ENCODE results near the gene ETV6. TPM values are rescaled to one million over a fixed set of nuclear protein-coding genes. Genes with fewer than 3 reads are reported as not detected.

Gene ETV6
- total RNA-seq, 1 experiment from 2014 or later: 14.1 TPM

DNA sequence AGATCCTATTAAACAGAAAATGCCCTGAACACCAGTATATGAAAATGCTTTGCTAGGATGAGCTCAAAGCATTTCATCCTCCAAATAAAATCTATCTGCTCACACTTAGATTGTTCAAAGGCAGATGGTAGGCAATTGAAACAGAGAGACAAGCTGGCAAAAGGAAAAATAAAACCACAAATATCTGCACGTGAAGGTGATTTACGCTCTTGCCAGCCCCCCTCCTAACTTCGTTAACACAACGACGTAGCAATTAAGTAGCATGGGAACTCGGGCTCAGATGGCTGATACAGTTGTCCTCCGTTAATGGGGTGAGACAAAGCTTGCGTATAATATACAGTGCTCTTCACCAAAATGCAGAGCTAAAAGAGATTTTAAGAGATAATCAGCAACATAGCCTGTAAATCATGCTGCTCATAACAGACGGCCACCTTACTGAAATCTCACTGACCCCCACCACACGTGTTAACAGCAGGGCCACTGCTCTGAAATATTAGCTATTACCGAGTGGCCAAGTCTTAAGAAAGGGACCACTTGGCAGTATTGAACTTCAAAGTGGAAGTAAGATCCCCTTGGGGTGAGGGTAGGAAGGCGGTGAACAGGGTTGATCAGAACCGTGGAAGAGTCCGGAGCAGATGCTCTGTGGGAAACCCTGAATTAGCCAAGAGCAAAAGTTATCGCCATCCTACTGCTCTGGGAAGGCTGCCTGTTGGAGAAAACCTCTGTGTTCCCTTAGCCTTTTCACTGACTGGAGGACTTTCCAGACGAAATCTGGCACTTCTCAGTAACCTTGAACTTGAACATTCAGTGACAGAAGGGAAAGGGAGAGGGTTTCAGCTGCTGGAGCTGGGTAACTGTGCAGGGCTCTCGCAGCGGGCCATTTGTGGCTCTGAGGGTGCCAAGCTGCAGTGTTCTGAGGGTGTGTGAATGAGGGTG is 23.1 kb downstream of the ETV6 start:
- POLR2A ChIA-PET: no interaction called here
- Histone ChIP-seq H3K4me2 (ENCODE audit: low read length) (no peak overlapping the region), H4K20me1 (ENCODE audit: insufficient read depth) (no peaks in the 10 kb centered on the region), H3K79me2 (ENCODE audit: insufficient read depth, low read length) (0 out of 2 replicates have a peak, but pooled peaks cover 1% of the 10 kb centered on the region), H3K27me3 (ENCODE audit: insufficient read depth, low read length) (no peaks in the 10 kb centered on the region), H3K4me3 (replicated peaks in 1 of 2; ENCODE audit: low read depth in 1 of 2, low read length in 2 of 2) (no peak overlapping the region), H3K9ac (ENCODE audit: low read length) (no peak overlapping the region), H3K27ac (ENCODE audit: low read depth, low read length) (no peak overlapping the region), H3K4me1 (ENCODE audit: control insufficient read depth in 1 of 2, insufficient read depth in 2 of 2, low read length in 2 of 2) (no peaks in the 10 kb centered on the region), H3K9me2 (ENCODE audit: insufficient read depth) (no peaks in the 10 kb centered on the region), H3K36me3 (ENCODE audit: control insufficient read depth in 1 of 2, insufficient read depth in 2 of 2, low read length in 2 of 2) (no peaks in the 10 kb centered on the region), H3K9me3 (ENCODE audit: control insufficient read depth in 1 of 2, insufficient read depth in 1 of 2, low read depth in 1 of 2, low read length in 2 of 2) (no peaks in the 10 kb centered on the region), H2AFZ (ENCODE audit: low read depth, low read length, poor library complexity, severe bottlenecking) (no peak overlapping the region)
- TF ChIP-seq EZH2 (IDR thresholded peaks at IDR 0.05) (no peak), SRF (IDR thresholded peaks at IDR 0.05; ENCODE audit: low read depth) (no peak), ZFX (IDR thresholded peaks at IDR 0.05) (no peak), RAD21 (IDR thresholded peaks at IDR 0.05; ENCODE audit: low read depth) (no peak), CEBPB (IDR thresholded peaks at IDR 0.05; ENCODE audit: low read depth) (no peak), SIN3A (IDR thresholded peaks at IDR 0.05; ENCODE audit: low read depth) (no peak), POLR2A (IDR thresholded peaks at IDR 0.05; ENCODE audit: borderline replicate concordance, extremely low read depth, insufficient read depth, insufficient read length) (no peak), ZNF274 (IDR thresholded peaks at IDR 0.05; ENCODE audit: low read depth, low read length) (no peak), JUND (IDR thresholded peaks at IDR 0.05) (no peak), SP1 (IDR thresholded peaks at IDR 0.05; ENCODE audit: low read depth) (no peak)
- TF ChIP-seq, protein P1, sequence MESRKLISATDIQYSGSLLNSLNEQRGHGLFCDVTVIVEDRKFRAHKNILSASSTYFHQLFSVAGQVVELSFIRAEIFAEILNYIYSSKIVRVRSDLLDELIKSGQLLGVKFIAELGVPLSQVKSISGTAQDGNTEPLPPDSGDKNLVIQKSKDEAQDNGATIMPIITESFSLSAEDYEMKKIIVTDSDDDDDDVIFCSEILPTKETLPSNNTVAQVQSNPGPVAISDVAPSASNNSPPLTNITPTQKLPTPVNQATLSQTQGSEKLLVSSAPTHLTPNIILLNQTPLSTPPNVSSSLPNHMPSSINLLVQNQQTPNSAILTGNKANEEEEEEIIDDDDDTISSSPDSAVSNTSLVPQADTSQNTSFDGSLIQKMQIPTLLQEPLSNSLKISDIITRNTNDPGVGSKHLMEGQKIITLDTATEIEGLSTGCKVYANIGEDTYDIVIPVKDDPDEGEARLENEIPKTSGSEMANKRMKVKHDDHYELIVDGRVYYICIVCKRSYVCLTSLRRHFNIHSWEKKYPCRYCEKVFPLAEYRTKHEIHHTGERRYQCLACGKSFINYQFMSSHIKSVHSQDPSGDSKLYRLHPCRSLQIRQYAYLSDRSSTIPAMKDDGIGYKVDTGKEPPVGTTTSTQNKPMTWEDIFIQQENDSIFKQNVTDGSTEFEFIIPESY (IDR thresholded peaks at IDR 0.05; ENCODE audit: extremely low read depth, insufficient replicate concordance, low read length): no peak
- TF ChIP-seq, protein P2, sequence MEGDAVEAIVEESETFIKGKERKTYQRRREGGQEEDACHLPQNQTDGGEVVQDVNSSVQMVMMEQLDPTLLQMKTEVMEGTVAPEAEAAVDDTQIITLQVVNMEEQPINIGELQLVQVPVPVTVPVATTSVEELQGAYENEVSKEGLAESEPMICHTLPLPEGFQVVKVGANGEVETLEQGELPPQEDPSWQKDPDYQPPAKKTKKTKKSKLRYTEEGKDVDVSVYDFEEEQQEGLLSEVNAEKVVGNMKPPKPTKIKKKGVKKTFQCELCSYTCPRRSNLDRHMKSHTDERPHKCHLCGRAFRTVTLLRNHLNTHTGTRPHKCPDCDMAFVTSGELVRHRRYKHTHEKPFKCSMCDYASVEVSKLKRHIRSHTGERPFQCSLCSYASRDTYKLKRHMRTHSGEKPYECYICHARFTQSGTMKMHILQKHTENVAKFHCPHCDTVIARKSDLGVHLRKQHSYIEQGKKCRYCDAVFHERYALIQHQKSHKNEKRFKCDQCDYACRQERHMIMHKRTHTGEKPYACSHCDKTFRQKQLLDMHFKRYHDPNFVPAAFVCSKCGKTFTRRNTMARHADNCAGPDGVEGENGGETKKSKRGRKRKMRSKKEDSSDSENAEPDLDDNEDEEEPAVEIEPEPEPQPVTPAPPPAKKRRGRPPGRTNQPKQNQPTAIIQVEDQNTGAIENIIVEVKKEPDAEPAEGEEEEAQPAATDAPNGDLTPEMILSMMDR (IDR thresholded peaks at IDR 0.05 in 2 of 3, conservative IDR thresholded peaks at IDR 0.05 in 1 of 3; ENCODE audit: borderline replicate concordance in 1 of 3, insufficient read depth in 1 of 3, low read depth in 2 of 3, low read length in 2 of 3): no peak
- TF ChIP-seq, protein P3, sequence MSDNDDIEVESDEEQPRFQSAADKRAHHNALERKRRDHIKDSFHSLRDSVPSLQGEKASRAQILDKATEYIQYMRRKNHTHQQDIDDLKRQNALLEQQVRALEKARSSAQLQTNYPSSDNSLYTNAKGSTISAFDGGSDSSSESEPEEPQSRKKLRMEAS (IDR thresholded peaks at IDR 0.05): no peak
- TF ChIP-seq, protein P4, sequence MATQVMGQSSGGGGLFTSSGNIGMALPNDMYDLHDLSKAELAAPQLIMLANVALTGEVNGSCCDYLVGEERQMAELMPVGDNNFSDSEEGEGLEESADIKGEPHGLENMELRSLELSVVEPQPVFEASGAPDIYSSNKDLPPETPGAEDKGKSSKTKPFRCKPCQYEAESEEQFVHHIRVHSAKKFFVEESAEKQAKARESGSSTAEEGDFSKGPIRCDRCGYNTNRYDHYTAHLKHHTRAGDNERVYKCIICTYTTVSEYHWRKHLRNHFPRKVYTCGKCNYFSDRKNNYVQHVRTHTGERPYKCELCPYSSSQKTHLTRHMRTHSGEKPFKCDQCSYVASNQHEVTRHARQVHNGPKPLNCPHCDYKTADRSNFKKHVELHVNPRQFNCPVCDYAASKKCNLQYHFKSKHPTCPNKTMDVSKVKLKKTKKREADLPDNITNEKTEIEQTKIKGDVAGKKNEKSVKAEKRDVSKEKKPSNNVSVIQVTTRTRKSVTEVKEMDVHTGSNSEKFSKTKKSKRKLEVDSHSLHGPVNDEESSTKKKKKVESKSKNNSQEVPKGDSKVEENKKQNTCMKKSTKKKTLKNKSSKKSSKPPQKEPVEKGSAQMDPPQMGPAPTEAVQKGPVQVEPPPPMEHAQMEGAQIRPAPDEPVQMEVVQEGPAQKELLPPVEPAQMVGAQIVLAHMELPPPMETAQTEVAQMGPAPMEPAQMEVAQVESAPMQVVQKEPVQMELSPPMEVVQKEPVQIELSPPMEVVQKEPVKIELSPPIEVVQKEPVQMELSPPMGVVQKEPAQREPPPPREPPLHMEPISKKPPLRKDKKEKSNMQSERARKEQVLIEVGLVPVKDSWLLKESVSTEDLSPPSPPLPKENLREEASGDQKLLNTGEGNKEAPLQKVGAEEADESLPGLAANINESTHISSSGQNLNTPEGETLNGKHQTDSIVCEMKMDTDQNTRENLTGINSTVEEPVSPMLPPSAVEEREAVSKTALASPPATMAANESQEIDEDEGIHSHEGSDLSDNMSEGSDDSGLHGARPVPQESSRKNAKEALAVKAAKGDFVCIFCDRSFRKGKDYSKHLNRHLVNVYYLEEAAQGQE (IDR thresholded peaks at IDR 0.05; ENCODE audit: low read depth): no peak
- intact Hi-C loops (cut with micrococcal nuclease): no loop called here
- no peak for DNase-seq (ENCODE audit: low read depth, low spot score)
- RAD21 ChIA-PET (ENCODE audit: low non-redundant PET in 1 of 2, low total read pairs in 2 of 2, uncharacterized antibody in 2 of 2, unreplicated experiment in 2 of 2): no interaction called here
- ATAC-seq: no peak
- CTCF ChIA-PET: no interaction called here
- no TSS peak for BruUV-seq (replicated peaks)
